HG03175 (cell line): ENCODE results near the gene DLST.

Source experiments
- ATAC-seq: cut with Tn5 transposase; IDR thresholded peaks from one replicate; pipeline ENCODE4 v1.9.1; 2021; ENCODE audit warnings: mild to moderate bottlenecking, moderate library complexity; ENCODE audit not compliant: unreplicated experiment

Gene DLST

GRCh38 chr14:74937171-74937570 lies 55.5 kb downstream of the DLST start:
- ATAC-seq = no peak

- no peak for ATAC-seq
Observed at GRCh38 chr14:74938531-74939495, 57.1 kb downstream of the DLST start.

GRCh38 chr14:74940956-74941565 lies 59.3 kb downstream of the DLST start:
- no peak for ATAC-seq

DNA sequence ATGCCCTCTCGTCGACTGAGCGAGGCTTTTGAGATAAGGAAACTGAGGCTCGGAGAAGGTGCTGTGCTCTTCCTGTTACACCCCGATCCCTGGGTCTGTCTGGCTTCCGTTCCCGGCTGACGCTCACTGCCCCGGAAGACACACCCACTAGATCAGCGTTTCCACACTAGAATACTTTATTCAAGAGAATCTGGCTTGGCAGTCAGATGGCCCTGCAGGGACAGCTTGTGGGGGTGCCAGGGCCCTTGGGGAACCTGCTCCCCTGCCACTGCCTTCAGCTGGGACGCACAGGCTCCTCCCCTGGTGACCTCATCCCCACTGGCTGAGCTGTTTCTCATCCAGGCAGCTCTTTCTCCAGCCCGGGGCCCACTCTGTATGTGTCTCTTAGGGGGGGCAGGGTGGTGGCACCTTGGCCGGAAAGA lies 60.0 kb downstream of the DLST start:
- ATAC-seq = peak; percentile 54

- ATAC-seq = no peak
Observed at GRCh38 chr14:74942181-74942580, 60.5 kb downstream of the DLST start.

DNA sequence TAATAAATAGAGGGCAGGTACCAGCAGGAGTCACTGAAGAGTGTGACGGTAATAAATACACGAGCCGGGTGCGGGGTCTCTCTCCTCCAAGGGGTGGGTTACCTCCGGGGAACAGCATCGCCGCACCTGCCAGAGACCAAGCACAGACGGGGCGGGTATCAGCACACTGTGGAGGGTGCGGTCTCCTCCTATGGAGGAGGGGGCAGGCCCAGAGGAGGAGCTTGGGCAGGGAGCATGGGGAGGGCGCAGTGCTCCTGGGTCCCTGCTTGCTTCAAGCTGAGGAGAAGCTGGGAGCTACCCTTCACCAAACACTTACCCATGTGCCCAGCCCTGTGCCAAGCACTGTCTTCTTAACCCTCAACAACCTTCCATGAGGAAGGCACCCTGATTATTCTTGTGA lies 60.9 kb downstream of the DLST start:
- ATAC-seq = no peak

DNA sequence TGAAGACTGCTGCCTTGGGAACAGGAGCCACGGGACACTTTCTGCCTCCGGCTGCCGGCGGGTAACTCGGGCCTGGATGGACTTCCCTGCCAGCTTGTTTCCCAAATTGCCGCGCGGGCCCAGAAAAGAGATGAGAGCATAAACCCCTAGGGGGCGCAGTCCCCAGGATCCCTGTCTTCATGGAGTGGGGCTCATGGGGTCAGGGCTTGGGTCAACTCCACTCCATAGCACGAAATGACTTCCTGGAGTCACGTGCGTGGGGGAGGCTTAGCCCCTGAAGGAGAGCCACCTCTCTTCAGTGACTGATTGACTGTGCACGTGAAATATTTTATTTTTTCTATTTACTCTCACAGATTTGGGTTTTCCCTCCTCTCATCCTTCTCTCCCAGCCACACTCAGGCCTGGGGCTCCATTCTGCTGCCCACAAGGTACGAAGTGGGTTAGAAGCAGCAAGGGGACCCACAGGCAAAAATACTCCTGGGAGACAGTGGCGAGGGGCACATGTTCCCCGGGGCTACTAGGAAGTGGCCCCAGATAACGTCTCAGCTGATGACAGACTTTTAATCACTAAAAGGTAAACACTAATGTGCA lies 63.6 kb downstream of the DLST start:
- ATAC-seq = no peak

- peak; percentile 59 for ATAC-seq
Observed at GRCh38 chr14:74945852-74946658, 64.3 kb downstream of the DLST start.

DNA sequence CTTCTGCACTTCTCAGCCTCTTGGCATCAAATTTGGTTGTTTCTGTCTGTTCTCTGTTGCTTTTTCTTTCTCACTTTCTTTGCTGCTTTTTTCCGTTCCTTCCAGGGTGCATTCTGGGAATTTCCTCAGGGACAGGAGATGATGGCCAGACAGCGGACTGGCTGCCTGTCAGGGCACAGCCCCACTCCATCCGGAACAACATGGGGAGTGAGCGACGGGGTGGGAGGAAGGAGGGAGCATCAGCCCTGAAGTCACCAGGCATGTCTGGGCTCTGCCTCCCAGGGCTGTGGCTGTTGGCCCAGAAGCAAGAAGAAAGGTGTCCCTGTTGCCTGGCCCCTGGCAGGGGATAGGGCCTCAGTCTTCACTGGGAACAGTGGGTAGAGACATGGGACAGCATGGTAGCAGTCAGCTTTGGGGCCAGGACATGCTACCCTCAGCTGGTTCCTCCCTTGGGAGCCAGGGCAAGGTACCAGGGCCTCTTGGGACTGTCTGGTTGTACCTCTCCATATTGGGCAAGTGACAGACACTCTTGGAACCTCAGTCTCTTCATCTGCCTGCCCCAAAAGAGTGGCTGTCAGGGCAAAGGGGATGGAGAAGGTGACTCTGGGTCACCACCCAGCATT lies 65.1 kb downstream of the DLST start:
- ATAC-seq = no peak

DNA sequence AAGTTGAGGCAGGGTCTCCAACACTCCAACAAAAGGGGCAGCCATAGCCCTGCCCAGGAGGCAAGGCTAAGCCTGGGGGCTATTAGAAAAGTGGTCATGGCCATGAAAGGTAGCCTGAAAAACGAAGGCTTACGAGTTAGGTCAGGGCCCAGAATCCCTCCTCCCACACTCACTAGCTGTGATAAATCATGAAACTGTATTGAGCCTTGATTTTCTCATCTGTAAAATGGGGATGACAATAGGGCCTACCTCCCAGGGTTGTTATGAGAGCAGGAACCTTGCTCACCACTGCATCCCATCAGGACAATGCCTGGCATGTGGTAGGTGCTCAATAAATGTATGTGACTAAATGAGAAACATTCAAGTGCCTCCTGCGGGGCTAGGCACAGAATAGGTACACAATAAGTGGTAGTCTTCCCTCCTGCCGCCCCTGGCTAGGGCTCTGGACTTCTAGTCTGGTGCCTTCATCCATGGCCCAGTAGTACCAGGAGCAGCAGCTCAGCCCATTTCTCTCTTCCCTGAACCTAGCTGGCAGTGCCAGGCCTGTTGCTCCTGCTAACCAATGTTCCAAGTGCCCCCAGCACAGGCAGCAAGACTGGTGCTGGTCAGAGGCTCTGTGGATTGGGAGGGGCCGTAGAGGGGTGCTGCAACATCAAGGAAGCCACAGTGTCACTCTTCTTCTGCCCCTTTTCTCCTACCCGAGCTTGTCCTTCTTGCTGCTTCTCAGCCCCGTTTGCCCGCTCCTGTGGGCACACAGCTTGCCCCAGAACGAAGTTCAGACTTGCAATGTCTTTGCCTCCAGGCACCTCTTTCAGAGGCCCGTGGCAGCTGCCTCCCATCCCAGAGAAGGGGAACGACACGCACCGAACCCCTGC lies 65.9 kb downstream of the DLST start:
- no peak for ATAC-seq

- no peak for ATAC-seq
Observed at GRCh38 chr14:74948228-74949175, 66.8 kb downstream of the DLST start.

DNA sequence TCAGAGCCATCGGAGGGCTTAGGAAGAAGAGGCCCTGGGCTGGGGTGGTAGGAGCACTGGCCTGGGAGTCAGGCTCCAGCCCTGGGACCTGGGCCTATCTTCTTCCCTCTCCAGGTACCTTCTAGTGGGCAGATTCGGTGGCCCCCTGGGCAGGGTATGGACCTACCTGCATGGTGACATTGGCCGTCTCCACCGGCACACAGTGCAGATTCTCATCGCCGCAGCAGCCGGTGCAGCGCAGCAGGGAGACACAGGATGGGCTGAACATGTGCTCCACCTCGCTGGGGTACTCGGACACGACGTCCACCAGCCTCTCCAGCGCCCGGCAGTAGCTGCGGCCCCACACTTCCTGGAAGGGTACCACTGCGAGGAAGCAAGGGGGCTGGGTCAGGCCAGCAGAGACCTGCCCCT lies 67.5 kb downstream of the DLST start:
- no peak for ATAC-seq

- ATAC-seq = no peak
Observed at GRCh38 chr14:74949859-74950573, 68.3 kb downstream of the DLST start.

DNA sequence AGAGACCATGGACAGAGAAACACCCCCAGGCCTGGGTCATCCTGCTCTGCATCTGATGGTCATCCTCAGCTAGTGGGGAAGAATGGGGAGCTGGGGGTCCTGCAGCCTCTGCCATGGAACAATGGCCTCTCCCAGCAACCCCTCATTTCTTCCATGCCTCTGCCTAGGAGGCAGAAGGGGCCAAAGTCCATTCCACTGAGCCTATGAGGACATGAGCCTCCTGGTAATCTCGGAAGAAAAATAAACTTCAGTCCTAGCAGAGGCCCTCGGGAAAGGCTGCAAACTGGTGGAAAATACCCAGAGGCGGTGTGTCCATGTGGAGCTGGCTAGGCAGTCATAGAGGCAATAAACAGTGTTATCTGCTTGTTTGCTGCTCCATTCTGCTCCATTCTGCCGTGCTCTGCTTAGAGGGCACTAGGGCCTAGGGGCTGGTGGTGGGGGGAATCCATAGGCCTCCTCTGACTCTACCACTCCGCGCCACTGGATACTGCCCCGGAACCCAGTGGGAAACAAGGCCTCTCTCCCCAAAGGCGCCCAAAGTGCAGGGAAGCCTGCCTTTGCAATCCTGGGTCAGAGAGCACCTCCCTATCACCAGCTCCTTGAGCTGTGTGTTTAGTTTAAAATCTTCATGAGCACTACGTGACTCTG lies 69.2 kb downstream of the DLST start:
- ATAC-seq = no peak

DNA sequence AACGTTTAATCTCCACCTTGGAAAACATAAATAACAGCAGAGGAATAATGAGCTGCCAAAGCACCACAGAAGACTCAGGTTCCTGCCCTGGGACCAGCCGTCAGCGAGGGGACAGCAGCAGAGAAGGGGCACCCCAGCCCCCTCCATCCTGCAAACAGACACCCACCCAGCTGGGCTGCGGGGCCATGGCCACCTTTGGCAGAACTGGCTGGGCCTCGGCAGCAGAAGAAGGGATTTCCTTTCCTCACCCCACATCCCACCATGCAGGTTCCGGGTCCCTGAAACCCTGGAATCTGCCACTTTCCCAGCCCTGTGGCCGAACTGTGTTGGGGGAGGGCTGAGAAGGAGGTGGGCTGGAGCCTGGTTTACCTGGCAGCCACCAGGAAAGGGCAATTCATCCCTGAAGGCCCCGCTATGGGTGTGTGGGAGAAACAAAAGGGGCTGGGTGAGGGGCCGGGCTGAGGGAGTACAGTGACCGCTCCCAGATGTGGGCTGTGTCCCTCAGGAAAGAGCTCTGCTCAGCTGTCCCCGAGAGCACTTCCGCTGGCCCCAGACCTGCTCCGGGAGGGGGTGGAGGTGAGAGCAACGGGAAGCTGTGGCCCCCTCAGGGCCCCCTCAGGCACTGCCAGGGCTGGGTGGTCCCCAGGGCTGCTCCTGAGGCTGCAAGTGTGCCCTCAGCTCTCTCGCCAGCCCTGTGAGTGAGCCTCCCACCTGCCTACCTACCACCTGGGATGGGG lies 69.9 kb downstream of the DLST start:
- no peak for ATAC-seq

DNA sequence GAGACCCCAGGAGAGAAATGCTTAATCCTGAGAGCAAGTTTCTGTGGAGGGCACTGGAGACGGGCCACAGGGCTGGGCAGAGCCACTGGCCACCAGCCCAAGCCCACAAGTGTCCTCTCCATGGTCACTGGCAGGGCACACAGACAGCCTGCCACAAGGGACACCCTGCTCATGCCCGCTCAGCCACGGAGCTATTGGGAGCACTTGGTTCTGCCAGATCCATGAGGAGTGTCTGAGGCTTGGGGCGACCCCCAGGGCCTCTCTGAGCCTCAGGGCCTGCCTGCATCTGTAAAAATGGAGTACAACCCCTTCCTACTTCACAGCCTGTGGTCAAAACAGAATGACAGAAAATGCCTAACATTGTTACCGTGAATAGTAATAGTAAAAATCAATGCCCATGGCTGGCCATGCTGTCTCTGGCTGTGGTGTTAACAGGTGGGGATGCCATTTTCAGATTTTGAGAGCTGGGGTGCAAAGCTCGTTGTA lies 70.5 kb downstream of the DLST start:
- ATAC-seq = no peak
